ENCODE measurements around the gene SZT2.
A peak's percentile ranks its signal among the peaks of the same experiment; 100 is the strongest.

- TF ChIP-seq GATA2 (IDR thresholded peaks at IDR 0.05; ENCODE audit: low read depth, low read length) (peak; percentile 39; the same call in 1 of the 2 replicates), GATA3 (IDR thresholded peaks at IDR 0.05; ENCODE audit: low read depth, low read length) (no peak)
These were observed 12.6 kb downstream of the SZT2 start for GRCh38 chr1:43402089-43402865.
